Peyer's patch (tissue), 4 donors: ENCODE measurements around the gene SEMA5B.

Source experiments
- CTCF ChIP-seq, 6 experiments: fragments of 450-650 bp in 4 of 6; fragments of 200-600 bp in 2 of 6; sonication (generic) in 1 of 6; IDR thresholded peaks; one replicate each; pipeline ENCODE4 v1.5.1; 2017 to 2019; ENCODE audit warnings: antibody characterized with exemption in 6 of 6, mild to moderate bottlenecking in 3 of 6, moderate library complexity in 1 of 6
- POLR2A ChIP-seq, 2 donors: fragments of 450-650 bp; IDR thresholded peaks; one replicate each; pipeline ENCODE4 v1.5.1; 2017; ENCODE audit warnings: antibody characterized with exemption in 2 of 2, mild to moderate bottlenecking in 2 of 2, moderate library complexity in 2 of 2

- TF ChIP-seq POLR2A (IDR thresholded peaks at IDR 0.05) (no peak), CTCF (IDR thresholded peaks at IDR 0.05) (no peak)
These were observed 75.0 kb downstream of the SEMA5B start for GRCh38 chr3:122952520-122952919.
